ENCODE data around the gene NHERF2. TPM values are rescaled to one million over a fixed set of nuclear protein-coding genes. Genes with fewer than 3 reads are reported as not detected.
A peak's percentile ranks its signal among the peaks of the same experiment; 100 is the strongest.

The NHERF2 gene
- total RNA-seq, 3 donors from 2014 or later, result 54.5 to 65.4 (median 60.0) TPM

GRCh38 chr16:2006317-2006716, 20.4 kb upstream of the NHERF2 start:
- H3K36me3 ChIP-seq (ENCODE audit: low read depth), result peaks cover 5% of the 10 kb centered on the region
- ATAC-seq (no peak), DNase-seq (no peak)
- H3K4me3 ChIP-seq, result no peak overlapping the region
- H3K4me1 ChIP-seq (ENCODE audit: low read depth), result peaks cover 40% of the 10 kb centered on the region
- intact Hi-C loops (cut with DNase I, micrococcal nuclease), result no loop called here
- no peak for TF ChIP-seq CTCF (IDR thresholded peaks at IDR 0.05)
- no peaks in the 10 kb centered on the region for H3K9me3 ChIP-seq

- Histone ChIP-seq H3K4me3 (no peak overlapping the region), H3K9me3 (no peaks in the 10 kb centered on the region), H3K4me1 (ENCODE audit: low read depth) (peaks cover 40% of the 10 kb centered on the region), H3K36me3 (ENCODE audit: low read depth) (no peaks in the 10 kb centered on the region)
- DNase-seq (peak in 2 of 3 donors; percentile 40 to 59), ATAC-seq (no peak)
- intact Hi-C loops (cut with DNase I, micrococcal nuclease), result no loop called here
- no peak for TF ChIP-seq CTCF (IDR thresholded peaks at IDR 0.05)
Observed at GRCh38 chr16:2007081-2007836, 19.4 kb upstream of the NHERF2 start.

- Histone ChIP-seq H3K4me3 (no peak overlapping the region), H3K36me3 (ENCODE audit: low read depth) (no peaks in the 10 kb centered on the region), H3K9me3 (no peaks in the 10 kb centered on the region), H3K4me1 (ENCODE audit: low read depth) (peaks cover 40% of the 10 kb centered on the region)
- ATAC-seq, result peak; percentile 64
- intact Hi-C loops (cut with DNase I, micrococcal nuclease), result no loop called here
- peak; percentile 56 to 80 (median 70) for DNase-seq
- TF ChIP-seq CTCF (IDR thresholded peaks at IDR 0.05), result no peak
Observed at GRCh38 chr16:2008009-2008526, 18.6 kb upstream of the NHERF2 start.

GRCh38 chr16:2008631-2009163, 18.0 kb upstream of the NHERF2 start:
- DNase-seq, result peak in 2 of 3 donors; percentile 58 to 62
- Histone ChIP-seq H3K4me3 (peak overlapping the region; percentile 95), H3K36me3 (ENCODE audit: low read depth) (no peaks in the 10 kb centered on the region), H3K4me1 (ENCODE audit: low read depth) (peaks cover 37% of the 10 kb centered on the region), H3K9me3 (no peaks in the 10 kb centered on the region)
- peak; percentile 4 for ATAC-seq
- no peak for TF ChIP-seq CTCF (IDR thresholded peaks at IDR 0.05)
- intact Hi-C loops (cut with DNase I, micrococcal nuclease), result no loop called here

GRCh38 chr16:2009164-2009711, 17.5 kb upstream of the NHERF2 start:
- peak in 2 of 3 donors; percentile 70 to 75 for DNase-seq
- peak overlapping the region; percentile 95 for H3K4me3 ChIP-seq
- TF ChIP-seq CTCF (IDR thresholded peaks at IDR 0.05), result no peak
- intact Hi-C loops (cut with DNase I, micrococcal nuclease), result no loop called here
- no peaks in the 10 kb centered on the region for H3K36me3 ChIP-seq (ENCODE audit: low read depth)
- H3K9me3 ChIP-seq, result no peaks in the 10 kb centered on the region
- H3K4me1 ChIP-seq (ENCODE audit: low read depth), result peaks cover 31% of the 10 kb centered on the region
- peak; percentile 22 for ATAC-seq
